Measurements from ENCODE around the gene SZRD1. TPM values are rescaled to one million over a fixed set of nuclear protein-coding genes. Genes with fewer than 3 reads are reported as not detected.
A peak's percentile ranks its signal among the peaks of the same experiment; 100 is the strongest.

The SZRD1 gene
- total and polyA plus RNA-seq, 9 of the 15 experiments (the other 6 are each of a cell fraction or from before 2014, with no cell fraction given): 3.9 to 149 (median 82.5) TPM

GRCh38 chr1:16349847-16350406 lies 17.1 kb upstream of the SZRD1 start (continued):
- TF ChIP-seq ZNF57 (CRISPR knock-in tag; IDR thresholded peaks at IDR 0.05) (no peak), MEIS2 (IDR thresholded peaks at IDR 0.05; ENCODE audit: partially characterized antibody) (peak; percentile 53), CTCF (IDR thresholded peaks at IDR 0.05 in 2 of 3, conservative IDR thresholded peaks at IDR 0.05 in 1 of 3; ENCODE audit: insufficient read depth in 2 of 3, low read depth in 1 of 3, low read length in 3 of 3) (no peak), RBFOX2 (IDR thresholded peaks at IDR 0.05; ENCODE audit: low read depth, low read length) (no peak; the same call in 1 of the 2 replicates), ZNF699 (CRISPR knock-in tag; IDR thresholded peaks at IDR 0.05; ENCODE audit: insufficient replicate concordance) (no peak), SETDB1 (IDR thresholded peaks at IDR 0.05; ENCODE audit: low read length) (no peak), KDM4B (IDR thresholded peaks at IDR 0.05; ENCODE audit: borderline replicate concordance in 2 of 2, low read depth in 1 of 2) (no peak), SMARCC2 (IDR thresholded peaks at IDR 0.05; ENCODE audit: low read depth) (no peak), SAP30 (IDR thresholded peaks at IDR 0.05; ENCODE audit: borderline replicate concordance, insufficient read depth, low read depth, low read length, poor library complexity, severe bottlenecking) (no peak), ZNF592 (IDR thresholded peaks at IDR 0.05) (peak; percentile 57; the same call in 1 of the 2 replicates), HLTF (IDR thresholded peaks at IDR 0.05) (no peak), ZNF384 (IDR thresholded peaks at IDR 0.05; ENCODE audit: low read depth, low read length) (no peak), HEY1 (CRISPR knock-in tag; IDR thresholded peaks at IDR 0.05; ENCODE audit: borderline replicate concordance) (no peak), HNRNPL (IDR thresholded peaks at IDR 0.05; ENCODE audit: low read depth, low read length) (no peak), NR2F6 (CRISPR knock-in tag; IDR thresholded peaks at IDR 0.05) (no peak), WHSC1 (IDR thresholded peaks at IDR 0.05; ENCODE audit: low read length) (no peak), POLR2AphosphoS5 (IDR thresholded peaks at IDR 0.05; ENCODE audit: control insufficient read depth, insufficient read depth, low read depth, low read length) (no peak), NUFIP1 (IDR thresholded peaks at IDR 0.05; ENCODE audit: partially characterized antibody) (no peak), ZEB2 (IDR thresholded peaks at IDR 0.05) (no peak; the same call in 1 of the 2 replicates), PHTF2 (CRISPR knock-in tag; IDR thresholded peaks at IDR 0.05) (no peak), ZNF347 (CRISPR knock-in tag; IDR thresholded peaks at IDR 0.05; ENCODE audit: low read depth) (no peak)
- TF ChIP-seq, protein P1, sequence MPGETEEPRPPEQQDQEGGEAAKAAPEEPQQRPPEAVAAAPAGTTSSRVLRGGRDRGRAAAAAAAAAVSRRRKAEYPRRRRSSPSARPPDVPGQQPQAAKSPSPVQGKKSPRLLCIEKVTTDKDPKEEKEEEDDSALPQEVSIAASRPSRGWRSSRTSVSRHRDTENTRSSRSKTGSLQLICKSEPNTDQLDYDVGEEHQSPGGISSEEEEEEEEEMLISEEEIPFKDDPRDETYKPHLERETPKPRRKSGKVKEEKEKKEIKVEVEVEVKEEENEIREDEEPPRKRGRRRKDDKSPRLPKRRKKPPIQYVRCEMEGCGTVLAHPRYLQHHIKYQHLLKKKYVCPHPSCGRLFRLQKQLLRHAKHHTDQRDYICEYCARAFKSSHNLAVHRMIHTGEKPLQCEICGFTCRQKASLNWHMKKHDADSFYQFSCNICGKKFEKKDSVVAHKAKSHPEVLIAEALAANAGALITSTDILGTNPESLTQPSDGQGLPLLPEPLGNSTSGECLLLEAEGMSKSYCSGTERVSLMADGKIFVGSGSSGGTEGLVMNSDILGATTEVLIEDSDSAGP (CRISPR knock-in tag; IDR thresholded peaks at IDR 0.05): no peak
